Middle frontal gyrus (tissue), 1 donor: Measurements from ENCODE around the gene NR0B2.

ENCODE experiments used
- DNase-seq: peaks from one replicate; pipeline ENCODE4 v3.0.0-alpha.2; 2015; ENCODE audit warnings: low spot score; ENCODE audit errors: extremely low spot score

The NR0B2 gene

GRCh38 chr1:26938004-26938658 lies 24.4 kb upstream of the NR0B2 start:
- no peak for DNase-seq

GRCh38 chr1:26936823-26937222 lies 23.0 kb upstream of the NR0B2 start:
- no peak for DNase-seq

- no peak for DNase-seq
Observed at GRCh38 chr1:26932531-26932930, 18.8 kb upstream of the NR0B2 start.

GRCh38 chr1:26923711-26924110 lies 9.9 kb upstream of the NR0B2 start:
- no peak for DNase-seq

- no peak for DNase-seq
Observed at GRCh38 chr1:26922901-26923300, 9.1 kb upstream of the NR0B2 start.

GRCh38 chr1:26922431-26922729 lies 8.6 kb upstream of the NR0B2 start:
- no peak for DNase-seq

GRCh38 chr1:26921540-26922430 lies 8.0 kb upstream of the NR0B2 start, which contains the start of gene NUDC:
TSS of gene NUDC (plus strand) at chr1:26921743. CDS start at chr1:26921849, 106 bp downstream.
- DNase-seq, result peak; percentile 96

- DNase-seq, result peak; percentile 3
Observed at GRCh38 chr1:26921126-26921539, 7.4 kb upstream of the NR0B2 start.

- no peak for DNase-seq
Observed at GRCh38 chr1:26915204-26915842, 1.5 kb upstream of the NR0B2 start.

GRCh38 chr1:26913389-26913753 lies 404 bp downstream of the NR0B2 start:
- DNase-seq, result no peak

GRCh38 chr1:26912147-26912490 lies 1.7 kb downstream of the NR0B2 start:
- no peak for DNase-seq

- DNase-seq, result no peak
Observed at GRCh38 chr1:26911399-26912146, 2.2 kb downstream of the NR0B2 start.

GRCh38 chr1:26910343-26911160 lies 3.2 kb downstream of the NR0B2 start:
- no peak for DNase-seq

- DNase-seq, result no peak
Observed at GRCh38 chr1:26909951-26910342, 3.8 kb downstream of the NR0B2 start.

GRCh38 chr1:26907071-26907917 lies 6.5 kb downstream of the NR0B2 start:
- no peak for DNase-seq

- DNase-seq, result no peak
Observed at GRCh38 chr1:26900815-26901511, 12.8 kb downstream of the NR0B2 start.

GRCh38 chr1:26900001-26900814 lies 13.6 kb downstream of the NR0B2 start, which contains the start of gene GPATCH3:
TSS of gene GPATCH3 (minus strand) at chr1:26900467. CDS start at chr1:26900442, 25 bp downstream.
- DNase-seq, result peak; percentile 90

- no peak for DNase-seq
Observed at GRCh38 chr1:26897351-26897750, 16.4 kb downstream of the NR0B2 start.
